CD14-positive monocyte (primary cell): ENCODE results near the gene KIF3A. TPM values are rescaled to one million over a fixed set of nuclear protein-coding genes. Genes with fewer than 3 reads are reported as not detected.
A peak's percentile ranks its signal among the peaks of the same experiment; 100 is the strongest.

Experiments used
- DNase-seq, 3 donors: peaks; one replicate each; pipeline ENCODE4 v3.0.0-alpha.2; 2011 to 2022
- H2AFZ ChIP-seq: 2 replicates; pipeline ENCODE4 v1.6.0; 2012; ENCODE audit warnings: mild to moderate bottlenecking, low read depth, low read length, inconsistent platforms; ENCODE audit not compliant: insufficient read depth, poor library complexity, severe bottlenecking
- H3K27ac ChIP-seq, 2 donors: 1 replicate in 1 of 2; 2 replicates in 1 of 2; pipeline ENCODE4 v1.5.1; 2012 to 2013; ENCODE audit warnings: low read length in 2 of 2, control low read depth in 1 of 2, inconsistent platforms in 1 of 2, low read depth in 1 of 2, mild to moderate bottlenecking in 1 of 2
- H3K27me3 ChIP-seq, 2 donors: one replicate each; pipeline versions ENCODE4 v1.6.0 to v1.6.1; 2011 to 2013; ENCODE audit warnings: low read length in 2 of 2; ENCODE audit not compliant: control insufficient read depth in 2 of 2, insufficient read depth in 2 of 2
- H3K36me3 ChIP-seq, 2 donors: replicated peaks in 1 of 2; 1 replicate in 1 of 2; 2 replicates in 1 of 2; pipeline versions ENCODE4 v1.5.1 to v1.6.1; 2012 to 2013; ENCODE audit warnings: low read length in 2 of 2, control low read depth in 1 of 2, inconsistent platforms in 1 of 2, mild to moderate bottlenecking in 1 of 2; ENCODE audit not compliant: insufficient read depth in 2 of 2, control insufficient read depth in 1 of 2
- H3K4me1 ChIP-seq, 2 donors: 1 replicate in 1 of 2; 2 replicates in 1 of 2; pipeline versions ENCODE4 v1.5.1 to v1.6.1; 2012 to 2013; ENCODE audit warnings: low read length in 2 of 2, control low read depth in 1 of 2, inconsistent platforms in 1 of 2, mild to moderate bottlenecking in 1 of 2, moderate library complexity in 1 of 2; ENCODE audit not compliant: insufficient read depth in 2 of 2, control insufficient read depth in 1 of 2
- H3K4me2 ChIP-seq: replicated peaks from 2 replicates; pipeline ENCODE3; 2012; ENCODE audit warnings: low read length, moderate library complexity, mild to moderate bottlenecking; ENCODE audit not compliant: poor library complexity, severe bottlenecking; ENCODE audit errors: extremely low read depth
- H3K4me3 ChIP-seq, 3 experiments: fragments of 200-600 bp in 1 of 3; sonication (generic) in 1 of 3; replicated peaks in 1 of 3; 1 replicate in 2 of 3; 2 replicates in 1 of 3; pipeline ENCODE4 v1.5.1; 2011 to 2013; ENCODE audit warnings: low read length in 3 of 3, mild to moderate bottlenecking in 3 of 3, control low read depth in 2 of 3, low read depth in 2 of 3, inconsistent platforms in 1 of 3, moderate library complexity in 1 of 3
- H3K79me2 ChIP-seq: 2 replicates; pipeline ENCODE4 v1.6.0; 2012; ENCODE audit warnings: mild to moderate bottlenecking, control low read depth, inconsistent platforms, low read length, moderate library complexity; ENCODE audit not compliant: insufficient read depth
- H3K9ac ChIP-seq: 2 replicates; pipeline ENCODE4 v1.6.0; 2017; ENCODE audit warnings: low read length, mild to moderate bottlenecking; ENCODE audit not compliant: insufficient read depth, poor library complexity, severe bottlenecking
- H3K9me3 ChIP-seq, 2 donors: replicated peaks in 1 of 2; 1 replicate in 1 of 2; 2 replicates in 1 of 2; pipeline versions ENCODE4 v1.5.1 to v1.6.1; 2012 to 2013; ENCODE audit warnings: low read length in 2 of 2, control low read depth in 1 of 2; ENCODE audit not compliant: control insufficient read depth in 1 of 2, insufficient read depth in 1 of 2
- H4K20me1 ChIP-seq: 2 replicates; pipeline ENCODE4 v1.6.0; 2012; ENCODE audit warnings: mild to moderate bottlenecking, low read length, control low read depth, moderate library complexity; ENCODE audit not compliant: insufficient read depth
- H3K27ac Mint-ChIP-seq, 7 donors: one replicate each; pipeline ENCODE4 v1.8.0; 2020; ENCODE audit warnings: mild to moderate bottlenecking in 7 of 7, mixed read lengths in 7 of 7, moderate library complexity in 6 of 7, inconsistent platforms in 2 of 7
- H3K27me3 Mint-ChIP-seq, 3 donors: one replicate each; pipeline ENCODE4 v1.8.0; 2021 to 2022; ENCODE audit warnings: low read depth in 3 of 3, mild to moderate bottlenecking in 3 of 3, mixed read lengths in 3 of 3, moderate library complexity in 3 of 3, inconsistent platforms in 1 of 3
- H3K36me3 Mint-ChIP-seq, 2 donors: one replicate each; pipeline ENCODE4 v1.8.0; 2020; ENCODE audit warnings: mixed read lengths in 2 of 2, inconsistent platforms in 1 of 2, mild to moderate bottlenecking in 1 of 2
- H3K4me1 Mint-ChIP-seq: one replicate; pipeline ENCODE4 v1.8.0; 2020; ENCODE audit warnings: mild to moderate bottlenecking, mixed read lengths
- H3K4me3 Mint-ChIP-seq, 2 donors: one replicate each; pipeline ENCODE4 v1.8.0; 2020; ENCODE audit warnings: mild to moderate bottlenecking in 2 of 2, mixed read lengths in 2 of 2, moderate library complexity in 1 of 2
- H3K9me3 Mint-ChIP-seq, 7 donors: one replicate each; pipeline ENCODE4 v1.8.0; 2020 to 2022; ENCODE audit warnings: mixed read lengths in 7 of 7, mild to moderate bottlenecking in 6 of 7, moderate library complexity in 6 of 7, inconsistent platforms in 2 of 7
- WGBS: methylation state at CpG from one replicate; pipeline ENCODE4 v1.1.5; 2013; ENCODE audit warnings: missing lambda C conversion rate; ENCODE audit not compliant: insufficient coverage; 5-methylcytosine and 5-hydroxymethylcytosine counted together
- intact Hi-C, 2 donors: fragments of 100-400 bp; cut with micrococcal nuclease; formaldehyde crosslinking; loops; one replicate each; pipeline versions ENCODE4 v1.15.0 to v1.15.1; 2023
- polyA plus RNA-seq, 3 donors: library from polyadenylated mRNA; depleted of rRNA in 1 of 3; unstranded in 2 of 3; stranded (reverse) in 1 of 3; fragments of 300-500 nt in 2 of 3; fragments of >200 nt in 1 of 3; fragmentation: Illumina TruSeq in 2 of 3; gene quantifications; 1 replicate in 2 of 3; 2 replicates in 1 of 3; pipeline ENCODE4 v1.2.3, GENCODE V29; 2012 to 2021
- TF ChIP-seq, protein P1 (sequence below): fragments of 200-600 bp; IDR thresholded peaks from one replicate; pipeline ENCODE4 v1.8.0; 2022; ENCODE audit warnings: antibody characterized with exemption, mild to moderate bottlenecking

Gene KIF3A
- polyA plus RNA-seq, 3 donors = 0.68 to 1.3 (median 1.2) TPM

DNA sequence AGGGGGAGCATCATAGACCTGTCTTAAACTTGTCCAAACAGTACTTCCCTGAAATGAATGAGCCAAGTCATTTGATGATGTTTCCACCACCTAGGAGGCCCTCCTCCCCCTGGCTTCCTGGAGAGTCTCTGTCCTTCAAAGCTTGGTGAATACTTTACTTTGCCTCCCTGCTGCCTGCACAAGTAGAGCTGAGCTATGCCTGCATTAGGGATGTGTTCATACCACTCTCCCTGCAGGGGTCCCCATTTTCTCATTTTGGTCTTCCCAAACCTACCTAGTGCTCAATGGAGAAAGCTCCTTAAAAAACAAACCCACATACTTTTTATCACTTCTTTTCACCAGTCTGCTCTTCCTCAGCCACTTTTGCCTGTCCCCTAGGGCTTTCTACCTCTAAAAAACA lies 17.6 kb upstream of the KIF3A start:
- Histone ChIP-seq H3K36me3 (no peaks in the 10 kb centered on the region), H3K4me2 (no peak overlapping the region), H3K4me1 (no peaks in the 10 kb centered on the region), H3K79me2 (no peaks in the 10 kb centered on the region), H3K27ac (no peak overlapping the region), H2AFZ (no peak overlapping the region), H3K9ac (no peak overlapping the region), H3K4me3 (no peak overlapping the region), H3K9me3 (no peaks in the 10 kb centered on the region), H3K27me3 (peaks cover 0 to 2% of the 10 kb centered on the region in 2 donors), H4K20me1 (no peaks in the 10 kb centered on the region)
- Mint-ChIP-seq H3K27ac (peak overlapping the region in 1 of 7 donors; percentile 28), H3K4me3 (no peak overlapping the region), H3K4me1 (no peaks in the 10 kb centered on the region), H3K27me3 (peaks cover 3 to 18% (median 8%) of the 10 kb centered on the region in 3 donors), H3K9me3 (no peaks in the 10 kb centered on the region), H3K36me3 (peaks cover under 1 to 3% of the 10 kb centered on the region in 2 donors)
- intact Hi-C loops = no loop called here
- TF ChIP-seq, protein P1, sequence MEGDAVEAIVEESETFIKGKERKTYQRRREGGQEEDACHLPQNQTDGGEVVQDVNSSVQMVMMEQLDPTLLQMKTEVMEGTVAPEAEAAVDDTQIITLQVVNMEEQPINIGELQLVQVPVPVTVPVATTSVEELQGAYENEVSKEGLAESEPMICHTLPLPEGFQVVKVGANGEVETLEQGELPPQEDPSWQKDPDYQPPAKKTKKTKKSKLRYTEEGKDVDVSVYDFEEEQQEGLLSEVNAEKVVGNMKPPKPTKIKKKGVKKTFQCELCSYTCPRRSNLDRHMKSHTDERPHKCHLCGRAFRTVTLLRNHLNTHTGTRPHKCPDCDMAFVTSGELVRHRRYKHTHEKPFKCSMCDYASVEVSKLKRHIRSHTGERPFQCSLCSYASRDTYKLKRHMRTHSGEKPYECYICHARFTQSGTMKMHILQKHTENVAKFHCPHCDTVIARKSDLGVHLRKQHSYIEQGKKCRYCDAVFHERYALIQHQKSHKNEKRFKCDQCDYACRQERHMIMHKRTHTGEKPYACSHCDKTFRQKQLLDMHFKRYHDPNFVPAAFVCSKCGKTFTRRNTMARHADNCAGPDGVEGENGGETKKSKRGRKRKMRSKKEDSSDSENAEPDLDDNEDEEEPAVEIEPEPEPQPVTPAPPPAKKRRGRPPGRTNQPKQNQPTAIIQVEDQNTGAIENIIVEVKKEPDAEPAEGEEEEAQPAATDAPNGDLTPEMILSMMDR = no peak
- no peak for DNase-seq

DNA sequence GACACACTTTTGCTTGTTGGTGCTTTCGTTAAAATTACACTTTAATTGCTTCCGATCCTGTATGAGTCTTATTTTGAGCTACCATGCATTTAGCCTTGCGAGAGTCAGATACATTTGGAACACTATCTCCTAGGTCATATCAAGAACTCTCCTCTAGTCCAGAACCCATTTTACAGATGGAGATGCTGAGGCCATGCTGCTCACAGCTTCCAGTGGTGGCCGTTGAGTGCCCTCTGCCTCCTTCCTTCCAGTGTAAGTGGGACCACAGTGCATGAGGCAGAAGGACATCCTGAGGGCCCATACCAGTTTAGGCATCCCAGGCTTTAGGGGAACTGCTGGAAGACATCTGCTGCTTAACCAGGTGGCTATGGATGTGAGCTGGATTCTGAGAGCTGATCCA lies 16.8 kb upstream of the KIF3A start:
- H3K4me1 ChIP-seq = no peaks in the 10 kb centered on the region
- Mint-ChIP-seq H3K36me3 (peaks cover 0 to 3% of the 10 kb centered on the region in 2 donors), H3K27ac (no peak overlapping the region), H3K9me3 (no peaks in the 10 kb centered on the region), H3K4me1 (no peaks in the 10 kb centered on the region), H3K4me3 (no peak overlapping the region), H3K27me3 (peaks cover 11 to 27% (median 13%) of the 10 kb centered on the region in 3 donors)
- DNase-seq = no peak
- intact Hi-C loops = no loop called here
- 96% methylated on average over 3 of the region's 4 CpGs for WGBS
- H3K79me2 ChIP-seq = no peaks in the 10 kb centered on the region
- no peaks in the 10 kb centered on the region for H3K9me3 ChIP-seq
- no peaks in the 10 kb centered on the region for H3K36me3 ChIP-seq
- H2AFZ ChIP-seq = no peak overlapping the region
- no peak overlapping the region for H3K4me2 ChIP-seq
- no peak overlapping the region for H3K9ac ChIP-seq
- no peak overlapping the region for H3K4me3 ChIP-seq
- no peaks in the 10 kb centered on the region for H4K20me1 ChIP-seq
- H3K27me3 ChIP-seq = peaks cover 6 to 7% of the 10 kb centered on the region in 2 donors
- no peak overlapping the region for H3K27ac ChIP-seq
- TF ChIP-seq, protein P1 = no peak
